ENCODE data around the gene DLG5. TPM values are rescaled to one million over a fixed set of nuclear protein-coding genes. Genes with fewer than 3 reads are reported as not detected.

DLG5 gene
- total RNA-seq, 1 donor from 2014 or later = 58.4 TPM

DNA sequence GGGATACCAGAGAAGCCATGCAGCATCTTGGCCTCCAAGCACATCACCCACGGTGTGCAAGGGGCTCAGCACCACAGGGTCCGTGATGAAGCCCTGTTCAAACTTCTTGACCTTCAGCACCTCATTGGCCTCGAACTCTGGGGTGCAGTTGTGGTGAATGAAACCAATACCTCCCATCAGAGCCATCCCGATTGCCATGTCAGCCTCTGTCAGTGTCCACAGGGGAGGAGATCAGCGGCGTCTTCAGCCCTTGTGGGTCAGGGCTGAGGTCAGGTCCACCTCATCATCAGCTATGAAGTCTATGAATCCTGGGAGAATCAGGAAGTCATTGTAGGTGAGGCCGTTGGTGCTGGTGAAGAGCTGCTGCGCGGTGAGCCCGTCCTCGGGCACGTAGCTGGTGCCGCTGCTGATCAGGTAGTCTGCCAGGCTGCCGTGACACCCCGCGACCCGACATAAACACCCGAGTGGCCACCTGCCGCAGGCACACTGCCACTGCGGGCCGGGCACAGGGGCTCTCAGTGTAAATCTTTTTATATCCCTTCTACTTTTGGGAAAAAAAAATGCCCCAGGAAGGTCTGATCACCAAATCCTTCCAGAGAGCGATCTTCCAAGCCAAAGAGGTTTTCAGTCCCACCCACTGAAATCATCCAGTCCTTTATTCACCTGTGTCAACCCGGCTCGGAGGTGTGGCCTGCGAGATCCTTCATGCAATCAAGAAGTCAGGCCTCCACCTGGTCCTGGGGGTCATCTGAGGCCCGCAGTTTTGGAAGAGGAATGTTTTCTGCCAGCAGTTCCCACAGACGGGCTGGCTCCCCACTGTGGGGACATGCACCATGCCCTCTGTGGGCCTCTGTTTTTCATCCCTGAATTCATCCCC lies 144.9 kb downstream of the DLG5 start:
- Histone ChIP-seq H3K27me3 (ENCODE audit: insufficient read depth, low read length) (no peaks in the 10 kb centered on the region), H2AFZ (ENCODE audit: low read depth, low read length) (no peak overlapping the region), H3K27ac (ENCODE audit: low read depth, low read length) (no peak overlapping the region), H3K4me1 (ENCODE audit: insufficient read depth, low read length) (peaks cover 18% of the 10 kb centered on the region), H3K79me2 (ENCODE audit: insufficient read depth, low read length) (no peaks in the 10 kb centered on the region), H3K36me3 (ENCODE audit: insufficient read depth, low read length) (peaks cover 3% of the 10 kb centered on the region), H3K9me3 (ENCODE audit: insufficient read depth, low read depth, low read length) (peaks cover 2% of the 10 kb centered on the region), H3K9ac (ENCODE audit: low read length) (no peak overlapping the region), H3K4me2 (ENCODE audit: low read length) (no peak overlapping the region), H3K4me3 (ENCODE audit: insufficient read depth, low read depth, low read length) (no peak overlapping the region), H4K20me1 (ENCODE audit: insufficient read depth, low read length) (peaks cover 4% of the 10 kb centered on the region)
- no peak overlapping the region for H3K4me3 Mint-ChIP-seq (ENCODE audit: unreplicated experiment)
- TF ChIP-seq, protein P1, sequence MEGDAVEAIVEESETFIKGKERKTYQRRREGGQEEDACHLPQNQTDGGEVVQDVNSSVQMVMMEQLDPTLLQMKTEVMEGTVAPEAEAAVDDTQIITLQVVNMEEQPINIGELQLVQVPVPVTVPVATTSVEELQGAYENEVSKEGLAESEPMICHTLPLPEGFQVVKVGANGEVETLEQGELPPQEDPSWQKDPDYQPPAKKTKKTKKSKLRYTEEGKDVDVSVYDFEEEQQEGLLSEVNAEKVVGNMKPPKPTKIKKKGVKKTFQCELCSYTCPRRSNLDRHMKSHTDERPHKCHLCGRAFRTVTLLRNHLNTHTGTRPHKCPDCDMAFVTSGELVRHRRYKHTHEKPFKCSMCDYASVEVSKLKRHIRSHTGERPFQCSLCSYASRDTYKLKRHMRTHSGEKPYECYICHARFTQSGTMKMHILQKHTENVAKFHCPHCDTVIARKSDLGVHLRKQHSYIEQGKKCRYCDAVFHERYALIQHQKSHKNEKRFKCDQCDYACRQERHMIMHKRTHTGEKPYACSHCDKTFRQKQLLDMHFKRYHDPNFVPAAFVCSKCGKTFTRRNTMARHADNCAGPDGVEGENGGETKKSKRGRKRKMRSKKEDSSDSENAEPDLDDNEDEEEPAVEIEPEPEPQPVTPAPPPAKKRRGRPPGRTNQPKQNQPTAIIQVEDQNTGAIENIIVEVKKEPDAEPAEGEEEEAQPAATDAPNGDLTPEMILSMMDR (IDR thresholded peaks at IDR 0.05; ENCODE audit: insufficient read depth, low read depth, low read length) = no peak
- TF ChIP-seq EZH2 (IDR thresholded peaks at IDR 0.05; ENCODE audit: insufficient read depth, low read length) = no peak
- DNase-seq (ENCODE audit: low read depth) (no peak), FAIRE-seq (no peak)
- no peak overlapping the region for H3K27ac Mint-ChIP-seq (ENCODE audit: unreplicated experiment)
- H3K9me3 Mint-ChIP-seq (ENCODE audit: unreplicated experiment) = peaks cover 6% of the 10 kb centered on the region
- H3K4me1 Mint-ChIP-seq (ENCODE audit: low read depth, unreplicated experiment) = peaks cover 19% of the 10 kb centered on the region
- H3K36me3 Mint-ChIP-seq (ENCODE audit: low read depth, unreplicated experiment) = peaks cover 45% of the 10 kb centered on the region
- no peaks in the 10 kb centered on the region for H3K27me3 Mint-ChIP-seq (ENCODE audit: low read depth, unreplicated experiment)

DNA sequence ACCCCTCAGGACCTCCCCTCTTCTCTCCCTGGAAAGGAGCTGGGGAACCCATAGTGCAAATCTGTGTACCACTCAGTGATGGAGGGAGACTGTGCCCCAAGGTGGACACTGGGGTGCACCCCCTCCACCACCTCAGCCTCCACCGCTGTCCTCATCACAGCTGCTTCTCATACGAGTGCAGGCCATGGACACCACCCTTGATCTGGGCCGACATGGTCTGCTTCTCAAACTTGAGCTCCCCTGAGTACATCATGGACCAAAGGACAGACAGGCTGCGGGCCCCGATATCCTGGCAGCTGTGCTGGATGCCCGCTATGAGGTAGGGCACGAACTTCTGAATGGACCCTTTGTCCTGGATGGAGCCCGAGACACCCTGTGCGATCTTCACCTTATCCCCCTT lies 146.4 kb downstream of the DLG5 start:
- DNase-seq (ENCODE audit: low read depth) = no peak
- peaks cover 41% of the 10 kb centered on the region for H3K36me3 Mint-ChIP-seq (ENCODE audit: low read depth, unreplicated experiment)
- Histone ChIP-seq H3K4me2 (ENCODE audit: low read length) (no peak overlapping the region), H3K9me3 (ENCODE audit: insufficient read depth, low read depth, low read length) (peaks cover 2% of the 10 kb centered on the region), H3K27ac (ENCODE audit: low read depth, low read length) (no peak overlapping the region), H3K4me3 (ENCODE audit: insufficient read depth, low read depth, low read length) (no peak overlapping the region), H3K79me2 (ENCODE audit: insufficient read depth, low read length) (no peaks in the 10 kb centered on the region), H4K20me1 (ENCODE audit: insufficient read depth, low read length) (peaks cover 4% of the 10 kb centered on the region), H3K4me1 (ENCODE audit: insufficient read depth, low read length) (peaks cover 10% of the 10 kb centered on the region), H3K9ac (ENCODE audit: low read length) (no peak overlapping the region), H3K27me3 (ENCODE audit: insufficient read depth, low read length) (no peaks in the 10 kb centered on the region), H2AFZ (ENCODE audit: low read depth, low read length) (no peak overlapping the region), H3K36me3 (ENCODE audit: insufficient read depth, low read length) (peaks cover 3% of the 10 kb centered on the region)
- no peaks in the 10 kb centered on the region for H3K27me3 Mint-ChIP-seq (ENCODE audit: low read depth, unreplicated experiment)
- H3K9me3 Mint-ChIP-seq (ENCODE audit: unreplicated experiment) = peaks cover 13% of the 10 kb centered on the region
- no peak overlapping the region for H3K4me3 Mint-ChIP-seq (ENCODE audit: unreplicated experiment)
- H3K27ac Mint-ChIP-seq (ENCODE audit: unreplicated experiment) = no peak overlapping the region
- TF ChIP-seq, protein P1 (IDR thresholded peaks at IDR 0.05; ENCODE audit: insufficient read depth, low read depth, low read length) = no peak
- no peak for TF ChIP-seq EZH2 (IDR thresholded peaks at IDR 0.05; ENCODE audit: insufficient read depth, low read length)
- no peak for FAIRE-seq
- peaks cover 17% of the 10 kb centered on the region for H3K4me1 Mint-ChIP-seq (ENCODE audit: low read depth, unreplicated experiment)

DNA sequence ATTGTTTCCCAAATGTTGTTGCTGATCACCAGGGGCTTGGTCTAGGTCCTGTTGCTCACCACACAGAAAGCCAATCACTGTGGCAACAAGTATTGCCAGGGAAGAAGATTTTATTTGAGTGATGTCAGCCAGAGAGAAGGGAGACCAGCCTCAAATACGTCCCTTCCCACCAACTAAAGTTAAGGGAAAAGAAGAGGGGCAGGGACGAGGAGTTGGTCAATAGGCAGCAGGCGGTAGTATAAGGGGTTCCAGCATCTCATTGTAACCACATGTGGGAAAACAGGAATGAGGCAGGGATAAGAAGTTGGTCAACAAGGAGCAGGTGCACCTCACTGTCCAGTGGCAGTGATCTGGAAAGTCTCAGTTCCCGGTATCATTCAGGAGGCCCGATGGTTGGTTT lies 150.1 kb downstream of the DLG5 start:
- no peak overlapping the region for H3K4me2 ChIP-seq (ENCODE audit: low read length)
- H3K79me2 ChIP-seq (ENCODE audit: insufficient read depth, low read length) = no peaks in the 10 kb centered on the region
- TF ChIP-seq EZH2 (IDR thresholded peaks at IDR 0.05; ENCODE audit: insufficient read depth, low read length) = no peak
- TF ChIP-seq, protein P1 (IDR thresholded peaks at IDR 0.05; ENCODE audit: insufficient read depth, low read depth, low read length) = no peak
- peaks cover 4% of the 10 kb centered on the region for H4K20me1 ChIP-seq (ENCODE audit: insufficient read depth, low read length)
- Mint-ChIP-seq H3K9me3 (ENCODE audit: unreplicated experiment) (peaks cover 12% of the 10 kb centered on the region), H3K4me1 (ENCODE audit: low read depth, unreplicated experiment) (peaks cover 14% of the 10 kb centered on the region), H3K36me3 (ENCODE audit: low read depth, unreplicated experiment) (peaks cover 42% of the 10 kb centered on the region), H3K27ac (ENCODE audit: unreplicated experiment) (no peak overlapping the region), H3K4me3 (ENCODE audit: unreplicated experiment) (no peak overlapping the region), H3K27me3 (ENCODE audit: low read depth, unreplicated experiment) (no peaks in the 10 kb centered on the region)
- H3K9ac ChIP-seq (ENCODE audit: low read length) = no peak overlapping the region
- no peak overlapping the region for H3K27ac ChIP-seq (ENCODE audit: low read depth, low read length)
- peaks cover 3% of the 10 kb centered on the region for H3K36me3 ChIP-seq (ENCODE audit: insufficient read depth, low read length)
- DNase-seq (ENCODE audit: low read depth) = no peak
- no peaks in the 10 kb centered on the region for H3K4me1 ChIP-seq (ENCODE audit: insufficient read depth, low read length)
- peaks cover 2% of the 10 kb centered on the region for H3K9me3 ChIP-seq (ENCODE audit: insufficient read depth, low read depth, low read length)
- H3K4me3 ChIP-seq (ENCODE audit: insufficient read depth, low read depth, low read length) = no peak overlapping the region
- H2AFZ ChIP-seq (ENCODE audit: low read depth, low read length) = no peak overlapping the region
- FAIRE-seq = no peak
- H3K27me3 ChIP-seq (ENCODE audit: insufficient read depth, low read length) = no peaks in the 10 kb centered on the region

Measured in astrocyte (in vitro differentiated cells and primary cell).